HG03039 (cell line): Measurements from ENCODE around the gene PRDM16.

Experiments
- ATAC-seq: cut with Tn5 transposase; IDR thresholded peaks from one replicate; pipeline ENCODE4 v1.9.1; 2021; ENCODE audit warnings: mild to moderate bottlenecking, moderate library complexity; ENCODE audit not compliant: unreplicated experiment

PRDM16 gene

DNA sequence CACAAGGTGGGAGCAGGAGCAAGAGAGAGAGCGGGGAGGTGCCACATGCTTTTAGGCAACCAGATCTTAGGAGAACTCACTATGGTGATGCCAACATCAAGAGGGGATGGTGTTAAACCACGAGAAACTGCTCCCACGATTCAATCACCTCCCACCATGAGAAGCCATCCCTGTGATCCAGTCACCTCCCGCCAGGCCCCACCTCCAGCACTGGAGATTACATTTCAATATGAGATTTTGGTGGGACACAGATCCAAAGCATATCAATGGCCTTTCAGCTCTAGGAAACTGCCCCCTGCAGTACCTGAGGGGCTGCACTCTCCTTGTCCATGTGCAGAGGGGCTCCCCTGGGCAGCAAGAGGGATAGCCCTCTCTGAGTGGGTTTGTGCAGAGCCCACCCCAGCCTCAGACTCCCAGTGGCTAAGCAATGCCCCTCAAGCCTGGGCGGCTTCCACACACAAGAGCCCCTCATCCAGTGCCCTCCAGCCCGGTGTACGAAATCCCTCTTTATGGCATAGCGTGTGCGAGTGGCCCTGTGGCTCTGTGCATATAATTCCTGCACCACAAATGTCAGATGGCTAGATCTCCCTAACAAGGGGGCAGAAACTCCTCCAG is 15.5 kb upstream of the PRDM16 start:
- no peak for ATAC-seq

DNA sequence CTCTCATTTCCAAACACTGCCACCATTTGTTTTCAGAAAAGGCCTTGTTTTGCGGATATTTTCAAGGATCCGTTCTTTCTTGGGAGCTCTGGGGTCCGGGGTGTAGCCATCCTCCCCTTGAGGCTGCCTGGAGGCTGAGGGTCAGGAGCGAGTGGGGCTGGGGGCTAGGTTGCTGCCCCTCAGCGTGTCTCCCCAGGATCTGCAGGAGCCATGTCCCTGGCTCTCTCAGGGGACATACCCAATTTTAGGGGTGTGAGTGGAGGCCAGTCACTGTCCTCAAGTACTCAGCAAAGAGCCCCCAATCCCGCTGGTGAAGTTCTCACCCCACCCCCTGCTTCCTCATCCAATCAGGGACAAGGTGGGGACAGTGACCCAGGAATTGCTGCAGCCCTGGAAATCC is 15.0 kb upstream of the PRDM16 start:
- no peak for ATAC-seq

GRCh38 chr1:3054474-3054873 is 14.5 kb upstream of the PRDM16 start:
- ATAC-seq, result no peak

DNA sequence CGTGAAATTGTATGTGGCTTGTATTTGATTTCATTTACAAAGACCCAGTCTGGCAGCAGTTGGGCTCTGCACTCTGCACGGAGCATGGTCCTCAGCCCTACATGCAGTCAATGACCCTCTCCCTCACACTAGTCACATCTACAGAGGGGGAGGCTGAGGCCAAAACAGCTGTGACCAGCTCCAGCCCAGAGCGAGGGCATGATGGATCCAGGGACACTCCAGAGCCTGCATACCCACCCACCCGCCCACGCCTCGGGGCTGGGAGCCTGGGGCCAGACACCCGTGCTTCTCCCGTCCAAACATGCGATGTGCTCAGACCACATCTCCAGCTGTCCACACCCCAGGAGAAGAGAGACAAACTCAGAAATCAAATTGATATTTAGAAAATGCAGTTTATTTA is 14.0 kb upstream of the PRDM16 start:
- ATAC-seq, result no peak

DNA sequence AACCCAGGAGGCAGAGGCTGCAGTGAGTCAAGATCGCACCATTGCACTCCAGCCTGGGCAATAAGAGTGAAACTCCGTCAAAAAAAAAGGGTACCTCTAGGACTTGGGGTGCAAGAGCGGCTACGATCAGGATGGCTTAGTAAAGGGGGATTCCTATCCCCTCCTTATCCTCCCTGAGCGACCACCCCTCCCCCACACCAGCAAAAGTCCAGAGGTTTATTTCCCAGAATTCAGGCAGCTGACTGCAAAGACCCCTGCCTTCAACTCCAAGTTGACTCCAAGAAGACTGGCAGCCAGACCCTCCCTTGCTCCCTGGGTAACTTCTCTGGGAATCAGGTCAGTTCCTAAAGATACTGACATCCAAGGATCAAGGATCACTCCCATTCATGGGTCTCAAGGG is 12.4 kb upstream of the PRDM16 start:
- no peak for ATAC-seq

- no peak for ATAC-seq
These were observed 10.6 kb upstream of the PRDM16 start for GRCh38 chr1:3058263-3059030.

- ATAC-seq, result no peak
These were observed 8.9 kb upstream of the PRDM16 start for GRCh38 chr1:3060127-3060526.

DNA sequence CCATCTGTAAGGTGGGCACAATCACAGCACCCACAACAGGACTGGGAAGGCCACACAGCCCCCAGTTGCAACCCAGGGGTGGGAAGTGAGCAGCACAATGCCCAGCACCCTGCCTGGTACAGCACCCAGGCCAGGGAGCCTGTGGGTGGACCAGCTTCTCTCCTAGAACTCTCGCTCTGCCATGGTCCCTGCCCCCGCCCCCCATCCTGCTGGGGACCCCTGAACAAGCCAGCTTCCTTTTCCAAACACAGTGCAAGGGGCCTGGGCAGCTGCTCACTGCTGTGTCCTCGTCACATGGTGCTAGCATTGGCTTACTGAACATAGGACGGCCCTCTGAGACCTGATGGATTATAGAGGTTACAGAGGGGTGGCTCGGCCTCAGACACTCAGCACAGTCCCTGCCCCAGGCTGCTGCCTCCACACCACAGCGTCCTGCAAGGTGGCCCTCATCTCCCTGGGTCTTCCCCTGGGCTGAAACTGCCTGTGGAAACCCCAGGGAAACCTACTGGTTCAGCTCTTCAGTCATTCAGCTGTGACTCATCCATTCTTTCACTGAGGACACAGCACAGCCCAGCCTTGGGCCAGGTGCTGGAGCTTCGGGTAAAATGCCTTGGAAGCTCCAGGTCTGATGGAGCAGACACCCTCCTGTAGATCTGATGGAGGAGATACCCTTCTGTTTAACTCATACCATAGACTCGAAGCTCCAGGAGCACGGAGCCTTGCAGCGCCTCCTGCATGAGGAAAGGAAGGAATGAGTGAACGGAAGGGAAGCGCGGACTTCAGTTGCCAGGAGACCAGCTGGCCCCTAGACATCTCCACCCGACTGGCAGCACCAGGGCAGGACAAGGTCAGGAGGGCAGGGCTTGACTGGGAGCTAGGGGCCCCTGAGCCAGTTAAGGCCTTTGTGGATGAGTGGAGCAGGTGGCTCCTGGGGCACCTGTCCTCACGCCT is 8.1 kb upstream of the PRDM16 start:
- ATAC-seq, result no peak

- no peak for ATAC-seq
These were observed 7.4 kb upstream of the PRDM16 start for GRCh38 chr1:3061566-3061965.

- ATAC-seq, result no peak
These were observed 6.9 kb upstream of the PRDM16 start for GRCh38 chr1:3061981-3062615.

DNA sequence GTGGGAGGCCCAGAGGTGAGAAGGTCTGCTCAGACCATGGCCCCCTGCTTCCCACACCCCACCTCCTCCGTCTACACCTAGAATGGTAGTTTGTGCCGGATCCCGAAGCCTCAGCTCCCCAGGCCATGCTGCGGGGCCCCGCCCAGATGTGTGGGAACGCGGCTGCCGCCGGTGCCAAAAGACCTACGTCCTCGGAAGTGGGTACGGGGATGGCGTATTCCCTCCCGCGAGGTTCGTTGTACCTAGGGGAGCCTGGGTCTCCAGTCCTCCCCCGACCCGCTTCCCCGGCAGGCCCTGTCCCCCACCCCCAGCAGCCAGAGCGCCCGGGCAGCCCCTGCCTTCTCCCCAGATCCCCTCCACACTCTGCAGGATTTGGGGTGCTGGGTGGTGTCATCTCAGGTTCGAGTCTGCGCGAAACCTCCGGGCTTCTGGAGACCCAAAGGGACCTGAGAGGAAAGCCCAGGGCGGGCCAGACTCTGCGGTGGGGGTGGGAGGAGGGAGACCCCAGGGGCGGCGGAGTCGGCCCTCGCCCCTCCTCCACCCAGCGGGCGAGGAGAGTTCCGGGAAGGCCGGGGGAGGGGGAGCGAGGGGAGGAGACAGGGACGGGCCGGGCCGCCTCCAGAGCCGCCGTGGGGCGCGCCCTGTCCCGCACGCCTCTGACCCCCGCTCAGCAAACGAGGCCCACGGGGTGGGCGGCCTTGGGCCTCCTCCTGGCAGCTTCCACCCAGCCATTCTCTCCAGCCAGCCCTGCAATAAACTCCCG is 6.2 kb upstream of the PRDM16 start:
- no peak for ATAC-seq

GRCh38 chr1:3063379-3064295 is 5.4 kb upstream of the PRDM16 start:
- no peak for ATAC-seq

DNA sequence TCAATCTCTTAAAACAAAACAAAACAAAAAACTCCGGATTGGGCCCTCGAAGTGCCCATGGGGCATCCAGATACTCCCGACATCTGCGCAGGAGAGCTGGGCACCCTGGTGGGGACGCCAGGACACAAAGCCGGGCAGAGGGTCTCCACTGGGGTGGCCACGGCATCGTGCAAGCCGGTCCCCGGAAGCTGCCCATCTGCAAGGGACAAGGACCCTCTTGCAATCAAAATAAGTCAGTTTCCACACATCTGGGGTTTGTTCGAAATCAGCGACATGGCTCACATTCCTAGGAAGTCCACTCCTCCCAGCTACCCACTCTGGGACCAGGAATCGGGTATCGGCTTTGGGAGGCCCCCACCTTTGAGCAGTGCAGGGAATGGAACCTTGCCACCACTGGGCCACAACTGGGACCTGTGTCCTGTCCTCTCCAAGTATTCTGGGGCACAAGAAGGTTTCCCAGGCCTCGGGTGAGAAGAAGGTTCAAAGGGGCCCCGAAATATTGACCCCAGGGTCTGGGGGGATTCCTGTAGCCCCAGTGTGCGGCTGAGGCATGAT is 4.6 kb upstream of the PRDM16 start:
- no peak for ATAC-seq

GRCh38 chr1:3064901-3065300 is 4.1 kb upstream of the PRDM16 start:
- ATAC-seq, result no peak

DNA sequence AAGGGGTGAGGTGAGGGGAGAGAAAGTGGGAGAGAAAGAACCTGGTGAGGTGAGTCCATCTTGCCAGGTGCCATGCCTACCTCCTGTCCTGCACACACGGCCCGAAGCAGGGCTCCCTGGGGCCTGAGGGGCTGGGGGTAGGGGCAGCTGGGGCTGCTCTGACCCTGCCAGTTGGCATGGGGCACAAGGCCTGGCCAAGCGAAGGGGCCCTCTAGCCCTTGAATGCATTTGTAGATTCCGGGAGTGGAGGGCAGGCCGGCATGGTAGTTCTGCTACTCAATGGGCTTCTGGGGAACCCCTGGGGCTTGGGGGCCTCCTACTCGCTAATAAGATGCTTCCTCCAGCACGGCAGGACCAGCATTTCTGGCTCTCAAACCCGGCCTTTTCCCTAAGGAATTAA is 3.6 kb upstream of the PRDM16 start:
- ATAC-seq, result no peak

DNA sequence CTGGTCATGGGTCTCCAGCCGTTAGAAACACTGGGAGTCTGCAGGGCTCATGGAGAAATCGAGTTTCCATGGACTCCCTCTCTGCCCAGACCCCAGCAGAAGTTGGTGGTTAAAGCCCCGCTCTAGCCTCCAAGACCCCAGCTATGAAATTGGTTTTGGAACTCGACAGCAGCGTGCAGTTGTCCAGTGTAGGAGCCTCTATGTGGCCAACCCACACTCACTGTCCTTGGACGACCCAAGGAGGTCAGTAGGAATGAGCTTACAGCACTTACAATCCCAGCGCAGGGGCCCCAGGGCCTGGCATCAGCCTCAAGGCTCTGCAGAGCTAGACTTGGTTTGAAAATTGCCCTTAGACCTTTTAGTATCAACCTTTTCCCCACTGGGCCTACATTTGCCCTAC is 3.2 kb upstream of the PRDM16 start:
- ATAC-seq, result no peak

DNA sequence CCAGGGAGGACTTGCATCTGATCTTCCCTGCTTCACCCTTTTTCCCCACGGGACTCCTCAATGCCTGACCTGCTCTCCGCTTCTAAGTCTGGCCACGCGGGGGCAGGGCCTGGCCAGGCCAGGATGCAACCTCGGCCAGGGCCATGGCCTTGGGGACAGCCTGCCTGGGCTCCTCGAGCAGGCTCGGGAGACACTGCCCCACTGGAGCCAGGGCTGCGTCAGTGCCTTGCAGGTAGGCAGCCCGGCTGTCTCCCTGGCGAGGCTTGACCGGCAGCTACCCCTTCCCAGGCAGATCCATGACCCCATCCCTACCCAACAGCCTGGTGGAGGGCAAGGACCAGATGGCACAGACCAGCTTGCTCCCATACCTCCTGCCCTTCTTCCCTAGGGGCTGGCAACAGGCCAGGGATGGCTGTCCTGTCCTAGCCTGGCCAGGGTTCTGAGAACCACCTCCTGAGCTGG is 2.7 kb upstream of the PRDM16 start:
- ATAC-seq, result no peak

DNA sequence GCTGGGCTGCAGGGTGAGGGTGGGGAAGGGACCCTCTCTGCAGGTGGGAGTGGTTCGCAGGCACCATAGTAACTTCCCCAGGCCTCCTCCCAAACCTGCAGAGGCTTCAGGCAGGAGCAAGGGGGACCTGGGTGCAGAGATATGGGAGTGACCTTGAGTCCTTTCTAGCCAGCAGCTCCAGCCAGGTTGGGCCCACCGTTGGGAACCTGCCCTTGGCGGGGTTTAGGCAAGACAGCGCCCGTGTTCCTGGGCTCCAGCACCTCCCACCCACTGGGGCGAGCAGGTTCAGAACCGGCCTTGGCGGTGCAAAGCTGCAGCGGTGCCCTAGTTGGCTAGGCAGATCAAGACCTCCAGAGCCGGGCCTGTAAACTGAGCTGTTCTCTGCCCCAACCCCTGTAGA is 2.2 kb upstream of the PRDM16 start:
- no peak for ATAC-seq

DNA sequence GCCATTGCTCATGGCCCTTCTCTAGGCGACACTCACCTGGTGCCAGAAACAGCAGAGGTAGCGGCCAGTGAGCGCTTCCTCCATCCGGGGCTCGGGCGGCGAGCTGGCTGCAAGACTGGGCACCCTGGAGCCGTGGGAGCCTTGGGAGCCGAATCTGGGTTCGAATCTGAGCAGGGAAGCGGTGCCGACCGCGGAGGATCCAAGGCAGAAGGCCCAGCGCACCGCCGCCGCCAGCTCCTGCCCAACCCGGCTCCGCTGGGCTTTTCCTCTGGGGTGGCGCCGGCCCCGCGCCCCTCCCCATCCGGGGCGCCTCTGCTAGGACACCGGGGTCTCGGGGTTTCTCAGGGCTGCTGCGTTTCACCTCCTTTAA is 1.7 kb upstream of the PRDM16 start:
- no peak for ATAC-seq
